ENCODE measurements around the gene ID3. TPM values are rescaled to one million over a fixed set of nuclear protein-coding genes. Genes with fewer than 3 reads are reported as not detected.

ID3 gene
- total RNA-seq, 4 donors from 2014 or later = 121 to 224 (median 167) TPM

GRCh38 chr1:23582820-23583219, 23.5 kb upstream of the ID3 start:
- Histone ChIP-seq H3K27me3 (no peaks in the 10 kb centered on the region), H3K27ac (no peak overlapping the region), H3K4me1 (peaks cover 0 to 10% (median 6%) of the 10 kb centered on the region in 4 donors), H3K9me3 (no peaks in the 10 kb centered on the region), H3K4me3 (no peak overlapping the region), H3K36me3 (no peaks in the 10 kb centered on the region)
- DNase-seq = no peak
- TF ChIP-seq CTCF (IDR thresholded peaks at IDR 0.05) = no peak
- TF ChIP-seq POLR2A (IDR thresholded peaks at IDR 0.05) = no peak

- no peaks in the 10 kb centered on the region for H3K9me3 ChIP-seq
- H3K36me3 ChIP-seq = no peaks in the 10 kb centered on the region
- H3K4me3 ChIP-seq = no peak overlapping the region
- peak overlapping the region in 3 of 4 donors; percentile 4 to 49 (median 36) for H3K27ac ChIP-seq
- DNase-seq = peak in 1 of 3 donors; percentile 60
- TF ChIP-seq POLR2A (IDR thresholded peaks at IDR 0.05) (no peak), CTCF (IDR thresholded peaks at IDR 0.05) (no peak)
- peaks cover 0 to 27% (median 10%) of the 10 kb centered on the region in 4 donors for H3K4me1 ChIP-seq
- H3K27me3 ChIP-seq = no peaks in the 10 kb centered on the region
These were observed 21.9 kb upstream of the ID3 start for GRCh38 chr1:23581219-23581618.

GRCh38 chr1:23578997-23579363, 19.7 kb upstream of the ID3 start:
- Histone ChIP-seq H3K27ac (peak overlapping the region; percentile 48 to 80 (median 66)), H3K27me3 (no peaks in the 10 kb centered on the region), H3K4me3 (no peak overlapping the region), H3K4me1 (peaks cover 0 to 27% (median 12%) of the 10 kb centered on the region in 4 donors), H3K36me3 (no peaks in the 10 kb centered on the region), H3K9me3 (no peaks in the 10 kb centered on the region)
- TF ChIP-seq CTCF (IDR thresholded peaks at IDR 0.05) (no peak), POLR2A (IDR thresholded peaks at IDR 0.05) (no peak)
- DNase-seq = no peak

- H3K27me3 ChIP-seq = no peaks in the 10 kb centered on the region
- no peak overlapping the region for H3K4me3 ChIP-seq
- DNase-seq = peak in 2 of 3 donors; percentile 68 to 76
- no peaks in the 10 kb centered on the region for H3K36me3 ChIP-seq
- H3K27ac ChIP-seq = peak overlapping the region; percentile 48 to 80 (median 66)
- H3K4me1 ChIP-seq = peaks cover 0 to 27% (median 12%) of the 10 kb centered on the region in 4 donors
- no peaks in the 10 kb centered on the region for H3K9me3 ChIP-seq
- no peak for TF ChIP-seq POLR2A (IDR thresholded peaks at IDR 0.05)
- no peak for TF ChIP-seq CTCF (IDR thresholded peaks at IDR 0.05)
These were observed 19.2 kb upstream of the ID3 start for GRCh38 chr1:23578311-23578996.

GRCh38 chr1:23577056-23578004, 18.0 kb upstream of the ID3 start:
- no peaks in the 10 kb centered on the region for H3K9me3 ChIP-seq
- H3K4me1 ChIP-seq = peaks cover 0 to 27% (median 12%) of the 10 kb centered on the region in 4 donors
- peak in 2 of 3 donors; percentile 66 to 72 for DNase-seq
- H3K36me3 ChIP-seq = no peaks in the 10 kb centered on the region
- H3K4me3 ChIP-seq = no peak overlapping the region
- no peak for TF ChIP-seq CTCF (IDR thresholded peaks at IDR 0.05)
- TF ChIP-seq POLR2A (IDR thresholded peaks at IDR 0.05) = no peak
- peak overlapping the region; percentile 53 to 80 (median 66) for H3K27ac ChIP-seq
- no peaks in the 10 kb centered on the region for H3K27me3 ChIP-seq

Measured in Peyer's patch (tissue), 4 donors.